ENCODE data around the gene ZNF132. TPM values are rescaled to one million over a fixed set of nuclear protein-coding genes. Genes with fewer than 3 reads are reported as not detected.
"Not testable (repeated sequence)": the region's sequence is repeated elsewhere in the genome, so short reads cannot be mapped to it uniquely, and the experiment has no call there.

ZNF132 gene
- total RNA-seq, 1 donor from 2014 or later = 0.28 TPM

GRCh38 chr19:58408152-58409009 is 31.6 kb downstream of the ZNF132 start, which contains the start of gene ZNF584:
TSS of gene ZNF584 (plus strand) at chr19:58408649. CDS start at chr19:58409148, 499 bp downstream.
- Mint-ChIP-seq H3K36me3 (ENCODE audit: low read depth) (peaks cover 24% of the 10 kb centered on the region), H3K9me3 (no peaks in the 10 kb centered on the region), H3K4me3 (peak within 1 kb of the TSS; percentile 100), H3K27me3 (ENCODE audit: low read depth) (peaks cover 12% of the 10 kb centered on the region), H3K4me1 (peaks cover 44% of the 10 kb centered on the region), H3K27ac (ENCODE audit: unreplicated experiment) (peak within 1 kb of the TSS; percentile 96)
- no peak for TF ChIP-seq CTCF (conservative IDR thresholded peaks at IDR 0.05)
- DNase-seq (ENCODE audit: low read depth, low spot score) = peak; percentile 93

- Mint-ChIP-seq H3K36me3 (ENCODE audit: low read depth) (peaks cover 24% of the 10 kb centered on the region), H3K9me3 (no peaks in the 10 kb centered on the region), H3K27ac (ENCODE audit: unreplicated experiment) (peak overlapping the region; percentile 96), H3K4me1 (peaks cover 49% of the 10 kb centered on the region), H3K27me3 (ENCODE audit: low read depth) (peaks cover 12% of the 10 kb centered on the region), H3K4me3 (peak overlapping the region; percentile 100)
- DNase-seq (ENCODE audit: low read depth, low spot score) = no peak
- no peak for TF ChIP-seq CTCF (conservative IDR thresholded peaks at IDR 0.05)
These were observed 32.2 kb downstream of the ZNF132 start for GRCh38 chr19:58407658-58408151.

- peaks cover 21% of the 10 kb centered on the region for H3K36me3 Mint-ChIP-seq (ENCODE audit: low read depth)
- TF ChIP-seq CTCF (conservative IDR thresholded peaks at IDR 0.05) = peak; percentile 59
- peaks cover 12% of the 10 kb centered on the region for H3K27me3 Mint-ChIP-seq (ENCODE audit: low read depth)
- H3K9me3 Mint-ChIP-seq = no peaks in the 10 kb centered on the region
- no peak for DNase-seq (ENCODE audit: low read depth, low spot score)
- H3K4me1 Mint-ChIP-seq = peaks cover 45% of the 10 kb centered on the region
- peak overlapping the region; percentile 96 for H3K27ac Mint-ChIP-seq (ENCODE audit: unreplicated experiment)
- peak overlapping the region; percentile 100 for H3K4me3 Mint-ChIP-seq
These were observed 32.9 kb downstream of the ZNF132 start for GRCh38 chr19:58406818-58407657.

GRCh38 chr19:58403920-58404478 is 36.0 kb downstream of the ZNF132 start:
- peaks cover 53% of the 10 kb centered on the region for H3K4me1 Mint-ChIP-seq
- H3K9me3 Mint-ChIP-seq; DNase-seq (ENCODE audit: low read depth, low spot score); H3K27ac Mint-ChIP-seq (ENCODE audit: unreplicated experiment): not testable (repeated sequence)
- H3K27me3 Mint-ChIP-seq (ENCODE audit: low read depth) = peaks cover 10% of the 10 kb centered on the region
- H3K36me3 Mint-ChIP-seq (ENCODE audit: low read depth) = peaks cover 21% of the 10 kb centered on the region
- H3K4me3 Mint-ChIP-seq = peak overlapping the region; percentile 86

GRCh38 chr19:58401840-58402421 is 38.0 kb downstream of the ZNF132 start:
- Mint-ChIP-seq H3K4me1 (peaks cover 43% of the 10 kb centered on the region), H3K27me3 (ENCODE audit: low read depth) (peaks cover 14% of the 10 kb centered on the region), H3K9me3 (no peaks in the 10 kb centered on the region), H3K27ac (ENCODE audit: unreplicated experiment) (no peak overlapping the region), H3K4me3 (peak overlapping the region; percentile 94), H3K36me3 (ENCODE audit: low read depth) (peaks cover 16% of the 10 kb centered on the region)
- no peak for DNase-seq (ENCODE audit: low read depth, low spot score)
- TF ChIP-seq CTCF (conservative IDR thresholded peaks at IDR 0.05) = no peak
